Thyroid gland (tissue), 4 donors: ENCODE measurements around the gene CCNC. TPM values are rescaled to one million over a fixed set of nuclear protein-coding genes. Genes with fewer than 3 reads are reported as not detected.
"Not testable (repeated sequence)": the region's sequence is repeated elsewhere in the genome, so short reads cannot be mapped to it uniquely, and the experiment has no call there.

ENCODE experiments used
- DNase-seq, 2 donors: peaks; one replicate each; pipeline ENCODE4 v3.0.0-alpha.2; 2019
- H3K27ac ChIP-seq, 3 donors: fragments of 200-600 bp; sonication (generic); 1 replicate in 2 of 3; 2 replicates in 1 of 3; pipeline ENCODE4 v1.5.1; 2016 to 2019; ENCODE audit warnings: mild to moderate bottlenecking in 1 of 3, moderate library complexity in 1 of 3
- H3K27me3 ChIP-seq: fragments of 200-600 bp; sonication (generic); one replicate; pipeline ENCODE4 v1.5.1; 2019
- H3K36me3 ChIP-seq, 2 donors: fragments of 200-600 bp; sonication (generic); one replicate each; pipeline ENCODE4 v1.5.1; 2016 to 2019
- H3K4me1 ChIP-seq, 2 donors: fragments of 200-600 bp; sonication (generic); one replicate each; pipeline ENCODE4 v1.5.1; 2017 to 2019
- H3K4me3 ChIP-seq, 3 donors: fragments of 200-600 bp; sonication (generic); replicated peaks in 1 of 3; 1 replicate in 2 of 3; 2 replicates in 1 of 3; pipeline ENCODE4 v1.5.1; 2016; ENCODE audit warnings: mild to moderate bottlenecking in 1 of 3
- H3K9me3 ChIP-seq: fragments of 200-600 bp; sonication (generic); one replicate; pipeline ENCODE4 v1.5.1; 2017
- CTCF ChIP-seq, 6 experiments: fragments of 200-600 bp in 3 of 6; fragments of 450-650 bp in 3 of 6; sonication (generic) in 3 of 6; IDR thresholded peaks; one replicate each; pipeline ENCODE4 v1.5.1; 2016 to 2019; ENCODE audit warnings: antibody characterized with exemption in 6 of 6, mild to moderate bottlenecking in 2 of 6, inconsistent platforms in 1 of 6, moderate library complexity in 1 of 6
- POLR2A ChIP-seq, 2 donors: fragments of 450-650 bp; IDR thresholded peaks; one replicate each; pipeline ENCODE4 v1.6.1; 2017; ENCODE audit warnings: antibody characterized with exemption in 2 of 2, mild to moderate bottlenecking in 2 of 2, moderate library complexity in 1 of 2
- WGBS, 2 donors: methylation state at CpG; one replicate each; pipeline ENCODE4 v1.1.5; 2017; 5-methylcytosine and 5-hydroxymethylcytosine counted together
- intact Hi-C: fragments of 100-400 bp; cut with DNase I; formaldehyde crosslinking; loops from one replicate; pipeline ENCODE4 v1.15.1; 2023
- total RNA-seq, 4 donors: library from RNA; depleted of rRNA; stranded (reverse); fragments of >200 nt; gene quantifications; one replicate each; pipeline ENCODE4 v1.2.3, GENCODE V29; 2016

CCNC gene
- total RNA-seq, 4 donors from 2014 or later = 74.2 to 393 (median 92.2) TPM

DNA sequence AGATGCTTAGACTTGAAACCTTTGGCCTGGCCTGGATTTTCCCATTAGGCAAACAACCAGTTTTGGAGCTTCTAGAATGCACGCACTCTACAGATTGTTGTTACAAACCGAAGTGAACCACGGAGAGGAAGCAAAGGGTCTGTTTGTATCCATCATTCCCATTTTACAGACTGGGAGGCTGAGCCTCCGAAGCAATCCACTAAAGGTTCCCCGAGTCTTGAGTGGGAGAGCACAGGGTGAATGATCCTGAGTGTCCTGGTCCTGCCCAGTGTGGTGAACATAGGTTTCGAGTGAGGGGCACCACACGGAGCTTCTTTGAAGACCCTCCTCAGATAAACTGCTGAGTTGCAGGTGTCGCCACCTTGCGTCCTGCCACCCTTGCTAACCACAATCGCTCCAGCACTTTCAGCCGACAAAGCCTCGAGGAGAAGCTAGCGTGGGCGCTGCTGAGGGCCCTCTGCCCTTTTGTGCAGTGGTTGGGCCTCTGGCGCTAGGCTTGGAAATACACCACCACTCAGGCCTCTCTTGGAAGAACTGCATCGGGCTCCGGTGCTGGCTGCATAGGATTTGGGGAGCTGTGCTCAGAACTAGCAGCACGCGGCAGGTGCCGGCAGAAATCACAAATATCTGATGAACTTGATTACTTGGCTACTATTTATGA, 36.7 kb upstream of the CCNC start:
- WGBS, 2 donors = 7 to 14% methylated on average over 17 to 20 of the region's 20 CpGs
- H3K27me3 ChIP-seq = peaks cover 79% of the 10 kb centered on the region
- H3K4me3 ChIP-seq = no peak overlapping the region
- H3K27ac ChIP-seq = no peak overlapping the region
- intact Hi-C loops = no loop called here
- TF ChIP-seq CTCF (IDR thresholded peaks at IDR 0.05) (no peak), POLR2A (IDR thresholded peaks at IDR 0.05) (no peak)
- no peaks in the 10 kb centered on the region for H3K9me3 ChIP-seq
- H3K4me1 ChIP-seq = peaks cover 14 to 19% of the 10 kb centered on the region in 2 donors
- H3K36me3 ChIP-seq = no peaks in the 10 kb centered on the region
- no peak for DNase-seq

- H3K4me3 ChIP-seq = no peak overlapping the region
Measured at GRCh38 chr6:99604166-99605073, 36.0 kb upstream of the CCNC start.

GRCh38 chr6:99603421-99604165, 35.1 kb upstream of the CCNC start:
- Histone ChIP-seq H3K4me1 (peaks cover 14 to 19% of the 10 kb centered on the region in 2 donors), H3K4me3 (peak overlapping the region in 1 of 3 donors; percentile 10), H3K9me3 (no peaks in the 10 kb centered on the region), H3K27ac (no peak overlapping the region), H3K27me3 (peaks cover 64% of the 10 kb centered on the region), H3K36me3 (no peaks in the 10 kb centered on the region)
- TF ChIP-seq CTCF (IDR thresholded peaks at IDR 0.05) = no peak
- no peak for TF ChIP-seq POLR2A (IDR thresholded peaks at IDR 0.05)
- no peak for DNase-seq
- 4 to 6% methylated on average over 36 to 38 of the region's 55 CpGs for WGBS, 2 donors
- intact Hi-C loops = no loop called here

More at GRCh38 chr6:99604166-99605073, 36.0 kb upstream of the CCNC start:
- intact Hi-C loops = no loop called here
- peaks cover 73% of the 10 kb centered on the region for H3K27me3 ChIP-seq
- TF ChIP-seq POLR2A (IDR thresholded peaks at IDR 0.05) (no peak), CTCF (IDR thresholded peaks at IDR 0.05) (no peak)
- WGBS, 2 donors = 13% methylated on average over 12 to 31 of the region's 31 CpGs
- no peaks in the 10 kb centered on the region for H3K36me3 ChIP-seq
- DNase-seq = no peak
- H3K9me3 ChIP-seq = no peaks in the 10 kb centered on the region
- H3K4me1 ChIP-seq = peaks cover 14 to 19% of the 10 kb centered on the region in 2 donors
- no peak overlapping the region for H3K27ac ChIP-seq

- DNase-seq = no peak
- Histone ChIP-seq H3K27me3 (peaks cover 56% of the 10 kb centered on the region), H3K27ac (no peak overlapping the region), H3K36me3 (no peaks in the 10 kb centered on the region), H3K4me3 (peak overlapping the region in 1 of 3 donors; percentile 10), H3K4me1 (peaks cover 14 to 19% of the 10 kb centered on the region in 2 donors), H3K9me3 (no peaks in the 10 kb centered on the region)
- TF ChIP-seq POLR2A (IDR thresholded peaks at IDR 0.05) (no peak), CTCF (IDR thresholded peaks at IDR 0.05) (no peak)
- WGBS, 2 donors = 6 to 11% methylated on average over 35 to 52 of the region's 54 CpGs
- intact Hi-C loops = no loop called here
Measured at GRCh38 chr6:99602520-99603420, 34.3 kb upstream of the CCNC start.

GRCh38 chr6:99594696-99595095, 26.2 kb upstream of the CCNC start:
- not testable (repeated sequence) for H3K9me3 ChIP-seq, H3K27ac ChIP-seq, H3K4me1 ChIP-seq, H3K36me3 ChIP-seq, H3K4me3 ChIP-seq, DNase-seq
- peaks cover 37% of the 10 kb centered on the region for H3K27me3 ChIP-seq
- WGBS, 2 donors = 82 to 87% methylated on average over 8 of the region's 8 CpGs
- intact Hi-C loops = loop anchor here (10.0 kb wide), 1 partner anchor 150 kb away; no protein-coding TSS in a partner anchor
